H1 (cell line): ENCODE results near the gene VSX1.

Experiments
- CTCF ChIP-seq, 3 experiments: IDR thresholded peaks; 1 replicate in 2 of 3; 2 replicates in 1 of 3; pipeline versions ENCODE4 v1.5.1 to v1.6.1; 2011; ENCODE audit warnings: low read length in 3 of 3, mild to moderate bottlenecking in 3 of 3, inconsistent platforms in 2 of 3, low read depth in 1 of 3, moderate library complexity in 1 of 3; ENCODE audit not compliant: insufficient read depth in 1 of 3; ENCODE audit errors: control extremely low read depth in 1 of 3
- GABPA ChIP-seq: IDR thresholded peaks from 2 replicates; pipeline ENCODE4 v1.6.1; 2011; ENCODE audit warnings: mild to moderate bottlenecking, low read length, moderate library complexity, borderline replicate concordance; ENCODE audit not compliant: insufficient read depth

GRCh38 chr20:25030649-25031207 lies 51.2 kb downstream of the VSX1 start:
- TF ChIP-seq CTCF (IDR thresholded peaks at IDR 0.05; ENCODE audit: control extremely low read depth in 1 of 3, insufficient read depth in 1 of 3, low read depth in 1 of 3, low read length in 3 of 3) (no peak), GABPA (no peak)
